Left lung (tissue), 10 donors: ENCODE results near the gene CNPY1. TPM values are rescaled to one million over a fixed set of nuclear protein-coding genes. Genes with fewer than 3 reads are reported as not detected.

Experiments
- ATAC-seq: fragments of 200-7000 bp; cut with Tn5 transposase; one replicate; pipeline ENCODE4 v1.9.1; 2020; ENCODE audit warnings: moderate library complexity
- DNase-seq, 4 donors: peaks; one replicate each; pipeline ENCODE4 v3.0.0-alpha.2; 2013 to 2020
- H3K27ac ChIP-seq, 2 donors: fragments of 200-600 bp; sonication (generic) in 1 of 2; one replicate each; pipeline versions ENCODE4 v1.5.0 to v1.8.0; 2020 to 2021
- H3K27me3 ChIP-seq, 2 donors: fragments of 200-600 bp; sonication (generic) in 1 of 2; one replicate each; pipeline versions ENCODE4 v1.5.0 to v1.8.0; 2020 to 2021
- H3K36me3 ChIP-seq, 2 donors: fragments of 200-600 bp; sonication (generic) in 1 of 2; one replicate each; pipeline versions ENCODE4 v1.5.0 to v1.8.0; 2020 to 2021
- H3K4me1 ChIP-seq, 2 donors: fragments of 200-600 bp; one replicate each; pipeline ENCODE4 v1.8.0; 2021
- H3K4me3 ChIP-seq, 2 donors: fragments of 200-600 bp; sonication (generic) in 1 of 2; one replicate each; pipeline versions ENCODE4 v1.5.0 to v1.8.0; 2020 to 2021; ENCODE audit warnings: mild to moderate bottlenecking in 1 of 2
- H3K9me3 ChIP-seq, 2 donors: fragments of 200-600 bp; sonication (generic) in 1 of 2; one replicate each; pipeline versions ENCODE4 v1.5.0 to v1.8.0; 2020 to 2021
- intact Hi-C, 2 donors: fragments of 100-400 bp; cut with DNase I; formaldehyde crosslinking; loops; one replicate each; pipeline versions ENCODE4 v1.11.2 to v1.14.2; 2022
- polyA plus RNA-seq, 6 donors: library from polyadenylated mRNA; unstranded; fragments of 120-200 nt; gene quantifications; one replicate each; pipeline ENCODE4 v1.2.1, GENCODE V29; 2013; ENCODE audit not compliant: insufficient read length in 6 of 6
- total RNA-seq, 2 donors: library from RNA; stranded (reverse); fragmentation: NEBNext Ultra II Directional; extraction: Animal tissue kit (Norgen Biotek cat#: 25700); gene quantifications; one replicate each; pipeline ENCODE4 v1.2.1, GENCODE V29; 2021
- TF ChIP-seq, protein P1 (sequence below), 2 donors: fragments of 200-600 bp; sonication (generic) in 1 of 2; IDR thresholded peaks; one replicate each; pipeline versions ENCODE4 v1.5.0 to v1.8.0; 2021; ENCODE audit warnings: antibody characterized with exemption in 2 of 2
- donor health status: DM: no; HTN: yes; CAD: no.
- donor health status: DM: no; HTN: no; CAD: no.

Gene CNPY1
- total and polyA plus RNA-seq, 8 donors: not detected

DNA sequence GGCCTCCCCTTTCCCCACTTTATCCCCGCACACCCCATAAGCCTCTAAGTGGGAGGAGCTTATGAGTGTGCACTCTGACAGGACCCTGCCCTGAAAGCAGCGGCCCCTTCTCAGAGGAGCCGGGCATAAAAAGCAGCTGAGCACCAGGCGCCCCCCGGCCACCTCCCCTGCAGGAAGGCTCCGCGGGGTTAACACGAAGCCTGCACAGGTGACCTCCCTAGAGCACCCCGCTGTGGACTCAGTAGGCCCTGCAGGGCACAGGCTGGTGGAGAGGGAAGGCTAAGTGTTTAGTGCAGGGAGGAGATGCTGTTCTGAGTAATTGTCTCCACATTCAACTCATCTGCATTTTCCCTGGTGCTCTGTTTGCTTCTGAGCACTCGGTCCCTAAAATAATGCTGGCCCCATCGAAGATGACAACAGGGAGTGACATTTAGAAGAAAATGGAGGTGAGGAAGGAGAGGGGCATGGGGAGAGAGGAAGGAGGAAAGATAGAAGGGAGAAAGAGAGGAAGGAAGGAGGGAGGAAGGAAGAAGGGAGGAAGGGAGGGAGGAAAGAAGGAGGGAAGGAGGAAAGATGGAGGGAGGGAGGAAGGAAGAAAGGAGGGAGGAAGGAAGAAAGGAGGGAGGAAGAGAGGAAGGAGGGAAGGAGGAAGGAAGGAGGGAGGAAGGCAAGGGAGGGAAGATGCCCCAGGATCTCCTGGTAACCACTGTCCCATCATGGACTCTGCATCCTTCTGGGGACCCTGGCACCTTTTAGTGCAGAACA, 25.4 kb upstream of the CNPY1 start:
- H3K27me3 ChIP-seq: peaks cover 0 to 38% of the 10 kb centered on the region in 2 donors
- TF ChIP-seq, protein P1, sequence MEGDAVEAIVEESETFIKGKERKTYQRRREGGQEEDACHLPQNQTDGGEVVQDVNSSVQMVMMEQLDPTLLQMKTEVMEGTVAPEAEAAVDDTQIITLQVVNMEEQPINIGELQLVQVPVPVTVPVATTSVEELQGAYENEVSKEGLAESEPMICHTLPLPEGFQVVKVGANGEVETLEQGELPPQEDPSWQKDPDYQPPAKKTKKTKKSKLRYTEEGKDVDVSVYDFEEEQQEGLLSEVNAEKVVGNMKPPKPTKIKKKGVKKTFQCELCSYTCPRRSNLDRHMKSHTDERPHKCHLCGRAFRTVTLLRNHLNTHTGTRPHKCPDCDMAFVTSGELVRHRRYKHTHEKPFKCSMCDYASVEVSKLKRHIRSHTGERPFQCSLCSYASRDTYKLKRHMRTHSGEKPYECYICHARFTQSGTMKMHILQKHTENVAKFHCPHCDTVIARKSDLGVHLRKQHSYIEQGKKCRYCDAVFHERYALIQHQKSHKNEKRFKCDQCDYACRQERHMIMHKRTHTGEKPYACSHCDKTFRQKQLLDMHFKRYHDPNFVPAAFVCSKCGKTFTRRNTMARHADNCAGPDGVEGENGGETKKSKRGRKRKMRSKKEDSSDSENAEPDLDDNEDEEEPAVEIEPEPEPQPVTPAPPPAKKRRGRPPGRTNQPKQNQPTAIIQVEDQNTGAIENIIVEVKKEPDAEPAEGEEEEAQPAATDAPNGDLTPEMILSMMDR (IDR thresholded peaks at IDR 0.05): no peak
- intact Hi-C loops: no loop called here

DNA sequence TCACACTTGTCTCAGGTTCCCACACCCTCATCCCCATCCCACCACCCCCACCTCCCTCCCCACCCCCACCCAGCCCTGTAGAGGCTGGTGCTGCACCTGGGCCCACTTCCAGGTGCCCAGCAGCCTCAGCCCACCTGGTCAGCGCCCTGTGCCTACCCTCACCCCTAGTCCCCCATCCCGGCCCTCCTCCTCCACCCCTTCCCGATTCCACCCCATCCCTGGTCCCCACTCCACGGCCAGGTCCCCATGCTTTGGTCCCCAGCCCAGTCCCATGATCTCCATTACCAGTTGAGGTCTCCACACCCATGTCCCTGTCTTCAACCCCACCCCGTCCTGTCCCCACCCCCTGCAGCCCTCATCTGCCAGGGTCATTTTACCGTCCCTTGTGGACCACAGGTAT, 24.6 kb upstream of the CNPY1 start:
- Histone ChIP-seq H3K27me3 (peaks cover 0 to 38% of the 10 kb centered on the region in 2 donors), H3K27ac (no peak overlapping the region), H3K4me1 (no peaks in the 10 kb centered on the region), H3K9me3 (no peaks in the 10 kb centered on the region), H3K4me3 (no peak overlapping the region), H3K36me3 (no peaks in the 10 kb centered on the region)
- TF ChIP-seq, protein P1 (IDR thresholded peaks at IDR 0.05): no peak
- ATAC-seq (no peak), DNase-seq (no peak)
- intact Hi-C loops: no loop called here

More for the DNA sequence above, 25.4 kb upstream of the CNPY1 start:
- no peak for DNase-seq
- no peak for ATAC-seq
- no peak overlapping the region for H3K27ac ChIP-seq
- H3K9me3 ChIP-seq: no peaks in the 10 kb centered on the region
- no peaks in the 10 kb centered on the region for H3K4me1 ChIP-seq
- no peaks in the 10 kb centered on the region for H3K36me3 ChIP-seq
- no peak overlapping the region for H3K4me3 ChIP-seq

- TF ChIP-seq, protein P1 (IDR thresholded peaks at IDR 0.05): no peak
- intact Hi-C loops: no loop called here
- Histone ChIP-seq H3K4me3 (no peak overlapping the region), H3K4me1 (no peaks in the 10 kb centered on the region), H3K9me3 (no peaks in the 10 kb centered on the region), H3K36me3 (no peaks in the 10 kb centered on the region), H3K27me3 (peaks cover 0 to 38% of the 10 kb centered on the region in 2 donors), H3K27ac (no peak overlapping the region)
- DNase-seq (no peak), ATAC-seq (no peak)
Observed at GRCh38 chr7:155570171-155570958, 24.0 kb upstream of the CNPY1 start.

DNA sequence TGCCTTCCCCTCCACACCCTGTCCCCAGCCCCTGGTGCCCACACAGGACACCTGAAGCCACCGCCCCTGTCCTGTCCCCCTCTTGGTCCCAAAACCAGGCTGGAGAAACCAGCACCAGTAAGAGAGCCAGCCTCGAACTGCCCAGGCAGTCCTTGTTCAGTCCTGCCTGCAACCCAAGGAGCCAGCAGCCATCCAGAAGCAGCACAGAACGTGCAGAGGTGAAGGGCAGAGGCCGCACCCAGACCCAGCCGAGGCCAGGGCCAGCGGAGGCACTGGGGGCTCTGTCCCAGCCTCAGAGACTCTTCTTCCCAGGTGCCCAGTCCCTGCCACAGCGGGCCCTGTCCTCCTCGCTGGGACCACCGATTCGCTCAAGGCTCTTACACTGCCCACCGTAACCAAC, 23.3 kb upstream of the CNPY1 start:
- Histone ChIP-seq H3K4me3 (no peak overlapping the region), H3K4me1 (no peaks in the 10 kb centered on the region), H3K36me3 (no peaks in the 10 kb centered on the region), H3K27ac (no peak overlapping the region), H3K27me3 (peaks cover 0 to 38% of the 10 kb centered on the region in 2 donors), H3K9me3 (no peaks in the 10 kb centered on the region)
- TF ChIP-seq, protein P1 (IDR thresholded peaks at IDR 0.05): no peak
- DNase-seq (no peak), ATAC-seq (no peak)
- intact Hi-C loops: no loop called here

- ATAC-seq (no peak), DNase-seq (no peak)
- Histone ChIP-seq H3K9me3 (no peaks in the 10 kb centered on the region), H3K27ac (no peak overlapping the region), H3K4me3 (no peak overlapping the region), H3K36me3 (no peaks in the 10 kb centered on the region), H3K4me1 (no peaks in the 10 kb centered on the region), H3K27me3 (peaks cover 0 to 38% of the 10 kb centered on the region in 2 donors)
- TF ChIP-seq, protein P1 (IDR thresholded peaks at IDR 0.05): no peak
- intact Hi-C loops: no loop called here
Observed at GRCh38 chr7:155568842-155569494, 22.6 kb upstream of the CNPY1 start.
